DND-41 (cell line): ENCODE measurements around the gene TAS1R2.

ENCODE experiments used
- EZH2 ChIP-seq: IDR thresholded peaks from 3 replicates; pipeline ENCODE4 v1.6.1; 2012; ENCODE audit warnings: borderline replicate concordance, low read depth, mild to moderate bottlenecking, moderate library complexity, low read length, inconsistent platforms; ENCODE audit not compliant: severe bottlenecking
- TF ChIP-seq, protein P1 (sequence below): IDR thresholded peaks from 2 replicates; pipeline ENCODE4 v1.5.1; 2012; ENCODE audit warnings: borderline replicate concordance, low read length, moderate library complexity, mild to moderate bottlenecking; ENCODE audit not compliant: poor library complexity, severe bottlenecking; ENCODE audit errors: extremely low read depth

DNA sequence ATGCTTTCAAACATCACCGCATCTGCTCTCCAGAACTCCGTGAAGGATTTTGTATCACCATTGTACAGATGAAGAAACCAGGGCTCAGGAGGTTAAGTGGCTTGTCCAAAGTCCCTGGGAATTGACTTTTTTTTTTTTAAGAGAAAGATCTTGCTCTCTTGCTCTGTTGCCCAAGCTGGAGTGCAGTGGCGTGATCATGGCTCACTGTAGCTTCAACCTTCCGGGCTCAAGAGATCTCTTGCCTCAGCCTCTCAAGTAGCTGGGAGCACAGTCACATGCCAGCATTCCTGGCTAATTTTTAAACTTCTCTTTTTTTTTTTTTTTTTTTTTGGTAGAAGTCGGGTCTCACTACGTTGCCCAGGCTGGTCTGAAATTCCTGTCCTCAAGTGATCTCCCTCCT, 6.9 kb upstream of the TAS1R2 start:
- TF ChIP-seq, protein P1, sequence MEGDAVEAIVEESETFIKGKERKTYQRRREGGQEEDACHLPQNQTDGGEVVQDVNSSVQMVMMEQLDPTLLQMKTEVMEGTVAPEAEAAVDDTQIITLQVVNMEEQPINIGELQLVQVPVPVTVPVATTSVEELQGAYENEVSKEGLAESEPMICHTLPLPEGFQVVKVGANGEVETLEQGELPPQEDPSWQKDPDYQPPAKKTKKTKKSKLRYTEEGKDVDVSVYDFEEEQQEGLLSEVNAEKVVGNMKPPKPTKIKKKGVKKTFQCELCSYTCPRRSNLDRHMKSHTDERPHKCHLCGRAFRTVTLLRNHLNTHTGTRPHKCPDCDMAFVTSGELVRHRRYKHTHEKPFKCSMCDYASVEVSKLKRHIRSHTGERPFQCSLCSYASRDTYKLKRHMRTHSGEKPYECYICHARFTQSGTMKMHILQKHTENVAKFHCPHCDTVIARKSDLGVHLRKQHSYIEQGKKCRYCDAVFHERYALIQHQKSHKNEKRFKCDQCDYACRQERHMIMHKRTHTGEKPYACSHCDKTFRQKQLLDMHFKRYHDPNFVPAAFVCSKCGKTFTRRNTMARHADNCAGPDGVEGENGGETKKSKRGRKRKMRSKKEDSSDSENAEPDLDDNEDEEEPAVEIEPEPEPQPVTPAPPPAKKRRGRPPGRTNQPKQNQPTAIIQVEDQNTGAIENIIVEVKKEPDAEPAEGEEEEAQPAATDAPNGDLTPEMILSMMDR, result no peak
- no peak for TF ChIP-seq EZH2
